Astrocyte (in vitro differentiated cells and primary cell): ENCODE measurements around the gene MPO.

Experiments used
- EZH2 ChIP-seq: IDR thresholded peaks from 2 replicates; pipeline ENCODE4 v1.6.1; 2012; ENCODE audit warnings: mild to moderate bottlenecking, low read length, inconsistent platforms; ENCODE audit not compliant: insufficient read depth
- TF ChIP-seq, protein P1 (sequence below): IDR thresholded peaks from 2 replicates; pipeline ENCODE4 v1.5.1; 2011; ENCODE audit warnings: low read depth, mild to moderate bottlenecking, inconsistent platforms, low read length, moderate library complexity; ENCODE audit not compliant: insufficient read depth

DNA sequence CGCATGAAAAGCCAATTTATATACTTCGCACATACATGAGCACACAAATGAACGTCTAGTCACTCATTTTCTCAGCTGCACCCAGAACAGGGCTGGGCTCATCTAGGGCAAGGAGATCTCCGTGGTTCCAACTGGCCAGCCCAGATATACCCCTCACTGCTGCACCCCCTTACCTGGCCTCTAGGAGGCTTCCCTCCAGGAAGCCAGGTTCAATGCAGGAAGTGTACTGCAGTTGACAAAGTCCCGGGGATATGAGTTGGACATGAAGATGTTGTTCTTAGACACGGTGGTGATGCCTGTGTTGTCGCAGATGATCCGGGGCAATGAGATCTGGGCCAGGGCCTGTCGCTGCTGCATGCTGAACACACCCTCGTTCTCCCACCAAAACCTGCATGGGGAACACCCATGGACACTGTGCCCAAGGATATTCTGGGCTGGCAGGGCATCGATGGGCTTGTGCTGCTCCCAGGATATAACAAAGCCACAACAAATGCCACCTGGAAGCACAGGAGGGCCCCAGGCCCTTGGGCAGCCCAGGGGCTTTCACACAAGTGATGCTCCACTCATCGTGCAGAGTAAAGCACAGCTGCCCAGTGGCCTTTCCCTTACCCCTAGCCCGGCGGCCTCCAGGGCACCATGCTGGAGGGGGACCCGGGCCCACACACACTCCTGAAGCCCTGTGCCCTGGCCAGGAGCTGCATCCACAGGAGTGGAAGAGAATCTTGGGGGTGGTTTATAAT, 10.1 kb downstream of the MPO start:
- TF ChIP-seq, protein P1, sequence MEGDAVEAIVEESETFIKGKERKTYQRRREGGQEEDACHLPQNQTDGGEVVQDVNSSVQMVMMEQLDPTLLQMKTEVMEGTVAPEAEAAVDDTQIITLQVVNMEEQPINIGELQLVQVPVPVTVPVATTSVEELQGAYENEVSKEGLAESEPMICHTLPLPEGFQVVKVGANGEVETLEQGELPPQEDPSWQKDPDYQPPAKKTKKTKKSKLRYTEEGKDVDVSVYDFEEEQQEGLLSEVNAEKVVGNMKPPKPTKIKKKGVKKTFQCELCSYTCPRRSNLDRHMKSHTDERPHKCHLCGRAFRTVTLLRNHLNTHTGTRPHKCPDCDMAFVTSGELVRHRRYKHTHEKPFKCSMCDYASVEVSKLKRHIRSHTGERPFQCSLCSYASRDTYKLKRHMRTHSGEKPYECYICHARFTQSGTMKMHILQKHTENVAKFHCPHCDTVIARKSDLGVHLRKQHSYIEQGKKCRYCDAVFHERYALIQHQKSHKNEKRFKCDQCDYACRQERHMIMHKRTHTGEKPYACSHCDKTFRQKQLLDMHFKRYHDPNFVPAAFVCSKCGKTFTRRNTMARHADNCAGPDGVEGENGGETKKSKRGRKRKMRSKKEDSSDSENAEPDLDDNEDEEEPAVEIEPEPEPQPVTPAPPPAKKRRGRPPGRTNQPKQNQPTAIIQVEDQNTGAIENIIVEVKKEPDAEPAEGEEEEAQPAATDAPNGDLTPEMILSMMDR = no peak
- TF ChIP-seq EZH2 = no peak
